A673 (cell line): ENCODE measurements around the gene SLC22A23. TPM values are rescaled to one million over a fixed set of nuclear protein-coding genes. Genes with fewer than 3 reads are reported as not detected.

Source experiments
- BruUV-seq: library from RNA; stranded (reverse); fragments of 400-500 nt; replicated peaks from 2 replicates; lab custom pipeline; 2021; lab: Mats Ljungman, UMichigan
- CTCF ChIA-PET: fragments of 300-600 bp; sonication (Branson Sonifier 250); formaldehyde crosslinking; loops from one replicate; lab custom pipeline; 2022; ENCODE audit warnings: antibody characterized with exemption; lab: Charles Lee
- POLR2A ChIA-PET: fragments of 300-600 bp; sonication (Branson Sonifier 250); formaldehyde crosslinking; loops from one replicate; lab custom pipeline; 2022; ENCODE audit warnings: antibody characterized with exemption; ENCODE audit not compliant: low non-redundant PET; lab: Charles Lee
- DNase-seq: peaks from one replicate; pipeline ENCODE4 v3.0.0-alpha.2; 2015; ENCODE audit warnings: low spot score
- H3K27ac ChIP-seq: fragments of 200-600 bp; sonication (generic); 2 replicates; pipeline ENCODE4 v1.5.1; 2016; ENCODE audit warnings: mixed run types, low read depth, mild to moderate bottlenecking, mixed read lengths, antibody characterized with exemption, low read length; ENCODE audit not compliant: poor library complexity, severe bottlenecking
- H3K27me3 ChIP-seq: fragments of 200-600 bp; sonication (generic); replicated peaks from 2 replicates; pipeline ENCODE4 v1.6.1; 2017; ENCODE audit warnings: mixed run types, low read depth, mild to moderate bottlenecking, mixed read lengths, antibody characterized with exemption, low read length; ENCODE audit not compliant: insufficient read depth, poor library complexity
- H3K36me3 ChIP-seq: fragments of 200-600 bp; sonication (generic); 2 replicates; pipeline ENCODE4 v1.6.1; 2016; ENCODE audit warnings: mixed run types, mild to moderate bottlenecking, mixed read lengths, antibody characterized with exemption, low read length; ENCODE audit not compliant: insufficient read depth, poor library complexity, severe bottlenecking
- H3K4me1 ChIP-seq: fragments of 200-600 bp; sonication (generic); 2 replicates; pipeline ENCODE4 v1.6.1; 2017; ENCODE audit warnings: mixed run types, mild to moderate bottlenecking, mixed read lengths, antibody characterized with exemption, low read length; ENCODE audit not compliant: insufficient read depth, poor library complexity, severe bottlenecking
- H3K4me3 ChIP-seq: fragments of 200-600 bp; sonication (generic); 2 replicates; pipeline ENCODE4 v1.5.1; 2016; ENCODE audit warnings: low read depth, mixed run types, mild to moderate bottlenecking, mixed read lengths, low read length; ENCODE audit not compliant: poor library complexity, severe bottlenecking
- H3K9me3 ChIP-seq: fragments of 200-600 bp; sonication (generic); 2 replicates; pipeline ENCODE4 v1.6.1; 2016; ENCODE audit warnings: mixed run types, low read depth, mild to moderate bottlenecking, mixed read lengths, antibody characterized with exemption, low read length; ENCODE audit not compliant: poor library complexity, severe bottlenecking
- EZH2 ChIP-seq: fragments of 200-600 bp; sonication (generic); IDR thresholded peaks from 2 replicates; pipeline ENCODE4 v1.6.1; 2017; ENCODE audit warnings: borderline replicate concordance, low read depth, mild to moderate bottlenecking, mixed read lengths, antibody characterized with exemption, low read length; ENCODE audit not compliant: poor library complexity, severe bottlenecking
- intact Hi-C: fragments of 100-400 bp; cut with micrococcal nuclease; formaldehyde crosslinking; loops from one replicate; pipeline ENCODE4 v1.10.0; 2022; ENCODE audit not compliant: unreplicated experiment
- total RNA-seq: library from RNA; stranded (reverse); gene quantifications from 2 replicates; pipeline ENCODE4 v1.2.3, GENCODE V29; 2021
- TF ChIP-seq, protein P1 (sequence below): fragments of 300-800, 200-600 bp; sonication (generic); conservative IDR thresholded peaks from 2 replicates; pipeline ENCODE4 v1.5.1; 2017; ENCODE audit warnings: low read depth, mild to moderate bottlenecking, antibody characterized with exemption, low read length, moderate library complexity, mixed read lengths

SLC22A23 gene
- total RNA-seq, 1 experiment from 2014 or later, result 6.2 TPM

DNA sequence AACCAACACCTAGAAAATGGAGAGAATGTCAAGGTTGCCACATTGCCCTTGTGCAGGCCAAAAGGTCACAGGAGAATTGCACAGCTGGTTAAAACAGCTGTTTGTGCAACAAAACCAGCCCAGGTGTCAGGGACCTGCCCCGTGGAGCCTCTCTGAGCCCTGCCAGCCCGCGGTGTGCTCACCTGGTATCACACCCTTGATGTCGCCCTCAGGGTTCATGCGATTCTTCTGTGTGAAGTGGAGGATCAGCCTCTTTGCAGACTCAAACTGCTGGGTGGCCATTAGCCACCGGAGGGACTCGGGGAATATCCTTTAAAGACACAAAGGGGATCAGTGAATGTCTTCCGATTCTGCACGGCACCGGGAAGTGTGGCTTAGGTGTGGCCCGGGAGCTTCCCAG lies 158.9 kb downstream of the SLC22A23 start:
- Histone ChIP-seq H3K36me3 (no peaks in the 10 kb centered on the region), H3K27me3 (no peaks in the 10 kb centered on the region), H3K27ac (no peak overlapping the region), H3K4me1 (no peaks in the 10 kb centered on the region), H3K4me3 (no peak overlapping the region), H3K9me3 (no peaks in the 10 kb centered on the region)
- TF ChIP-seq, protein P1, sequence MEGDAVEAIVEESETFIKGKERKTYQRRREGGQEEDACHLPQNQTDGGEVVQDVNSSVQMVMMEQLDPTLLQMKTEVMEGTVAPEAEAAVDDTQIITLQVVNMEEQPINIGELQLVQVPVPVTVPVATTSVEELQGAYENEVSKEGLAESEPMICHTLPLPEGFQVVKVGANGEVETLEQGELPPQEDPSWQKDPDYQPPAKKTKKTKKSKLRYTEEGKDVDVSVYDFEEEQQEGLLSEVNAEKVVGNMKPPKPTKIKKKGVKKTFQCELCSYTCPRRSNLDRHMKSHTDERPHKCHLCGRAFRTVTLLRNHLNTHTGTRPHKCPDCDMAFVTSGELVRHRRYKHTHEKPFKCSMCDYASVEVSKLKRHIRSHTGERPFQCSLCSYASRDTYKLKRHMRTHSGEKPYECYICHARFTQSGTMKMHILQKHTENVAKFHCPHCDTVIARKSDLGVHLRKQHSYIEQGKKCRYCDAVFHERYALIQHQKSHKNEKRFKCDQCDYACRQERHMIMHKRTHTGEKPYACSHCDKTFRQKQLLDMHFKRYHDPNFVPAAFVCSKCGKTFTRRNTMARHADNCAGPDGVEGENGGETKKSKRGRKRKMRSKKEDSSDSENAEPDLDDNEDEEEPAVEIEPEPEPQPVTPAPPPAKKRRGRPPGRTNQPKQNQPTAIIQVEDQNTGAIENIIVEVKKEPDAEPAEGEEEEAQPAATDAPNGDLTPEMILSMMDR, result no peak
- TF ChIP-seq EZH2, result no peak
- CTCF ChIA-PET, result no interaction called here
- BruUV-seq, result no TSS peak
- POLR2A ChIA-PET, result no interaction called here
- intact Hi-C loops, result no loop called here
- no peak for DNase-seq

DNA sequence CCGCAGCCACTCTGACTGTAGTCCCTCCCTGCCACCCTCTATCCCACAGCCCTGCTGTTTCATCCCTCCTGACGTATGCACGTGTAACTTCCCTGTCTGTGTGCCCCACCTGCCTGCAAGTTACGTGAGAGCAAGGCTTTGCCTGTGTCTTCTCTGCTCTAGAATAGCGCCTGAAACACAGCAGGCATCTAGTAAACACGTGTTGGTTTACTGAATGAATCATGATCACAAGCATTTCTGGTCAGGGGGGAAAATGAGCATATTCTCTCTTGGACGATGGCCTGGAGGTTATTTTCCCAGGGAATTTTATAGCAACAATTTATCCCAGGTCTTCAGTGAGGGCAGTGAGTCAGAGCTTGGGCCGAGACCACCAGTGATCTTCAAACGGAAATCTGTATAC lies 159.8 kb downstream of the SLC22A23 start:
- CTCF ChIA-PET, result no interaction called here
- DNase-seq, result no peak
- POLR2A ChIA-PET, result no interaction called here
- Histone ChIP-seq H3K4me1 (no peaks in the 10 kb centered on the region), H3K4me3 (no peak overlapping the region), H3K36me3 (no peaks in the 10 kb centered on the region), H3K27me3 (no peaks in the 10 kb centered on the region), H3K9me3 (no peaks in the 10 kb centered on the region), H3K27ac (no peak overlapping the region)
- intact Hi-C loops, result no loop called here
- BruUV-seq, result no TSS peak
- TF ChIP-seq, protein P1, result no peak
- TF ChIP-seq EZH2, result no peak

DNA sequence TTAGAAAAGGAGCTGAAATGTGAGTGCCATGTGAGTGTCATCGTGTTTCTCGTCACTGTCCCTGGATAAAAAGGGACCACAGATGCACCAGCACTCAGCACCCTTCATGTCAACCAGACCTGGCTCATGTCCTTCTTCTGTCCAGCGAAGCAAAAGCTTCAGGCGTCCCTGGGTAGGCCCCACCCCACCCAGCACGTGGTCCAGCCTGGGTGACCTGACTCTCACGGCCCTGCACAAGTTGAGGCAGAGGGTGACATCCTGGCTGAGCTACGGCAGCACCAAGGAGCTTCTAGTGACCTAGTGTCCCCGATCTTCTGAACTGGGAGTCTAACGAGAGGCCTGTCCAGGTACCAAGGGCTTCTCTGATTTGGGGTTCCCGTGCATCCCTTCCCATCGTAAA lies 160.3 kb downstream of the SLC22A23 start:
- Histone ChIP-seq H3K27me3 (no peaks in the 10 kb centered on the region), H3K9me3 (no peaks in the 10 kb centered on the region), H3K27ac (no peak overlapping the region), H3K36me3 (no peaks in the 10 kb centered on the region), H3K4me3 (no peak overlapping the region), H3K4me1 (no peaks in the 10 kb centered on the region)
- TF ChIP-seq, protein P1, result no peak
- TF ChIP-seq EZH2, result no peak
- no TSS peak for BruUV-seq
- intact Hi-C loops, result no loop called here
- no peak for DNase-seq
- POLR2A ChIA-PET, result no interaction called here
- CTCF ChIA-PET, result no interaction called here
